HEK293 (cell line): ENCODE results near the gene AEN.

ENCODE experiments used
- AEBP2 ChIP-seq: fragments of 450-650 bp; formaldehyde crosslinking; IDR thresholded peaks from 2 replicates; pipeline ENCODE4 v1.5.1; 2016; ENCODE audit warnings: missing biosample characterization, missing genetic modification characterization, borderline replicate concordance
- FEZF1 ChIP-seq: fragments of 450-650 bp; formaldehyde crosslinking; IDR thresholded peaks from 2 replicates; pipeline ENCODE4 v1.5.1; 2016; ENCODE audit warnings: missing biosample characterization, missing genetic modification characterization
- KLF9 ChIP-seq: fragments of 450-650 bp; formaldehyde crosslinking; IDR thresholded peaks from 2 replicates; pipeline ENCODE4 v1.5.1; 2016; ENCODE audit warnings: missing biosample characterization, missing genetic modification characterization, low read depth
- OVOL3 ChIP-seq: fragments of 450-650 bp; formaldehyde crosslinking; IDR thresholded peaks from 2 replicates; pipeline ENCODE4 v1.5.1; 2016; ENCODE audit warnings: missing biosample characterization, missing genetic modification characterization
- PRDM1 ChIP-seq: fragments of 450-650 bp; formaldehyde crosslinking; IDR thresholded peaks from 2 replicates; pipeline ENCODE4; 2016; ENCODE audit warnings: missing biosample characterization, missing genetic modification characterization
- PRDM2 ChIP-seq: fragments of 450-650 bp; formaldehyde crosslinking; IDR thresholded peaks from 2 replicates; pipeline ENCODE4 v1.5.1; 2016; ENCODE audit warnings: missing biosample characterization, missing genetic modification characterization, borderline replicate concordance
- WT1 ChIP-seq: fragments of 450-650 bp; formaldehyde crosslinking; IDR thresholded peaks from 2 replicates; pipeline ENCODE4 v1.5.1; 2016; ENCODE audit warnings: missing biosample characterization, missing genetic modification characterization
- ZBTB8A ChIP-seq: fragments of 450-650 bp; formaldehyde crosslinking; IDR thresholded peaks from 2 replicates; pipeline ENCODE4 v1.5.1; 2016; ENCODE audit warnings: missing biosample characterization, missing genetic modification characterization
- ZFHX2 ChIP-seq: fragments of 450-650 bp; formaldehyde crosslinking; conservative IDR thresholded peaks from 2 replicates; pipeline ENCODE4 v1.5.1; 2016; ENCODE audit warnings: missing biosample characterization, missing genetic modification characterization
- ZIC2 ChIP-seq: fragments of 450-650 bp; formaldehyde crosslinking; IDR thresholded peaks from 2 replicates; pipeline ENCODE4 v1.5.1; 2016; ENCODE audit warnings: missing biosample characterization, missing genetic modification characterization
- ZNF132 ChIP-seq: fragments of 450-650 bp; formaldehyde crosslinking; IDR thresholded peaks from 2 replicates; pipeline ENCODE4 v1.5.1; 2017; ENCODE audit warnings: missing biosample characterization, missing genetic modification characterization, borderline replicate concordance
- ZNF146 ChIP-seq: fragments of 450-650 bp; formaldehyde crosslinking; IDR thresholded peaks from 2 replicates; pipeline ENCODE4 v1.5.1; 2016; ENCODE audit warnings: missing biosample characterization, missing genetic modification characterization
- ZNF302 ChIP-seq: fragments of 450-650 bp; formaldehyde crosslinking; IDR thresholded peaks from 2 replicates; pipeline ENCODE4 v1.5.1; 2016; ENCODE audit warnings: missing biosample characterization, missing genetic modification characterization, low read depth
- ZNF341 ChIP-seq: fragments of 450-650 bp; formaldehyde crosslinking; IDR thresholded peaks from 2 replicates; pipeline ENCODE4; 2016; ENCODE audit warnings: low read depth, missing biosample characterization, missing genetic modification characterization
- ZNF398 ChIP-seq: fragments of 450-650 bp; formaldehyde crosslinking; IDR thresholded peaks from 2 replicates; pipeline ENCODE4 v1.5.1; 2017; ENCODE audit warnings: missing biosample characterization, missing genetic modification characterization
- ZNF571 ChIP-seq: fragments of 450-650 bp; formaldehyde crosslinking; IDR thresholded peaks from 2 replicates; pipeline ENCODE4 v1.5.0; 2017; ENCODE audit warnings: missing biosample characterization, missing genetic modification characterization
- ZNF580 ChIP-seq: fragments of 450-650 bp; formaldehyde crosslinking; IDR thresholded peaks from 2 replicates; pipeline ENCODE4 v1.5.1; 2016; ENCODE audit warnings: missing biosample characterization, missing genetic modification characterization
- ZNF596 ChIP-seq: fragments of 450-650 bp; IDR thresholded peaks from 2 replicates; pipeline ENCODE4 v1.5.0; 2018; ENCODE audit warnings: missing biosample characterization, mild to moderate bottlenecking, missing genetic modification characterization, moderate library complexity
- ZNF623 ChIP-seq: fragments of 450-650 bp; formaldehyde crosslinking; IDR thresholded peaks from 2 replicates; pipeline ENCODE4 v1.5.1; 2016; ENCODE audit warnings: missing biosample characterization, missing genetic modification characterization
- ZNF692 ChIP-seq: fragments of 450-650 bp; formaldehyde crosslinking; IDR thresholded peaks from 2 replicates; pipeline ENCODE4 v1.5.1; 2016; ENCODE audit warnings: missing biosample characterization, missing genetic modification characterization
- ZXDB ChIP-seq: fragments of 450-650 bp; formaldehyde crosslinking; IDR thresholded peaks from 2 replicates; pipeline ENCODE4 v1.5.1; 2016; ENCODE audit warnings: missing biosample characterization, missing genetic modification characterization
- TF ChIP-seq, protein P1 (sequence below): fragments of 450-650 bp; formaldehyde crosslinking; IDR thresholded peaks from 2 replicates; pipeline ENCODE4 v1.5.1; 2016; ENCODE audit warnings: missing biosample characterization, missing genetic modification characterization
- TF ChIP-seq, protein P2 (sequence below): fragments of 450-650 bp; formaldehyde crosslinking; IDR thresholded peaks from 2 replicates; pipeline ENCODE4 v1.5.1; 2016; ENCODE audit warnings: missing biosample characterization, missing genetic modification characterization

AEN gene

DNA sequence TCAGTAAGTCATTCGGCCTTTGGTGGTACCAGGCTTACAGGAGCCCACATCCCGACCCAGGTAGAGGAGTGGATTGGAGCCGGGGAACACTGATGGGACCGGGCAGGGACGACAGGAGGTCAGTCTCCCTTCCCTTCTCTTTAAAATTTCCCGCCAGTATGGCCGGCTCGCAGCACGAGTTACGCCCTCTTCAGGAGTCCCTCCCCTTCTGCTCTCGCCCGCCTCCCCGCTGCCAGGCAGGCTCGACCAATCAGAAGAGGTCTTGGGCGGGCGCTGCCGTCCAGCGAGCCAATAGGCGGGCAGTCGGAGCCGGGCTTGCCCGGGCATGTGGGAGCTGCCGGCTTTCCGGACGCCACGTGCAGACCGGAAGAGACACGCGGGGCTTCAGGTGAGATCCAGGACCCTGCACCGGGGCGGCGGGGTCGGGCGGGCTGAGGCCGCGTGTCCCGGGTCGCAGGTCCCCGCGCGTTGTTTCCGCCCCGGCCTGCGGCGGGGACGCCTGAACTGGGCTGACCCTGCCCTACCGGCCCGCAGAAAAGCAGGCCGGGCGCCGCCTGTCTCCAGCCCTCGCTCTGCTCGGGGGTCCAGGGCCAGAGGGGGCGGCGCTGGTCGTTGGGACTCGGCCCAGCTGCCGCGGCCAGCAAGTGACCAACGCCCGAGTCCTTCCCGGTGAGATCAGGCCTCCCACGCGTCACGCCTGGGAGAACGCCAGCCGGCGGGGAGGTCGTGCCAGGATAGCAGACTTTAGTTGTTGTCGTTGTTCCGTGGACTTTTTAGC lies at the start of gene AEN (continued):
- TF ChIP-seq, protein P1, sequence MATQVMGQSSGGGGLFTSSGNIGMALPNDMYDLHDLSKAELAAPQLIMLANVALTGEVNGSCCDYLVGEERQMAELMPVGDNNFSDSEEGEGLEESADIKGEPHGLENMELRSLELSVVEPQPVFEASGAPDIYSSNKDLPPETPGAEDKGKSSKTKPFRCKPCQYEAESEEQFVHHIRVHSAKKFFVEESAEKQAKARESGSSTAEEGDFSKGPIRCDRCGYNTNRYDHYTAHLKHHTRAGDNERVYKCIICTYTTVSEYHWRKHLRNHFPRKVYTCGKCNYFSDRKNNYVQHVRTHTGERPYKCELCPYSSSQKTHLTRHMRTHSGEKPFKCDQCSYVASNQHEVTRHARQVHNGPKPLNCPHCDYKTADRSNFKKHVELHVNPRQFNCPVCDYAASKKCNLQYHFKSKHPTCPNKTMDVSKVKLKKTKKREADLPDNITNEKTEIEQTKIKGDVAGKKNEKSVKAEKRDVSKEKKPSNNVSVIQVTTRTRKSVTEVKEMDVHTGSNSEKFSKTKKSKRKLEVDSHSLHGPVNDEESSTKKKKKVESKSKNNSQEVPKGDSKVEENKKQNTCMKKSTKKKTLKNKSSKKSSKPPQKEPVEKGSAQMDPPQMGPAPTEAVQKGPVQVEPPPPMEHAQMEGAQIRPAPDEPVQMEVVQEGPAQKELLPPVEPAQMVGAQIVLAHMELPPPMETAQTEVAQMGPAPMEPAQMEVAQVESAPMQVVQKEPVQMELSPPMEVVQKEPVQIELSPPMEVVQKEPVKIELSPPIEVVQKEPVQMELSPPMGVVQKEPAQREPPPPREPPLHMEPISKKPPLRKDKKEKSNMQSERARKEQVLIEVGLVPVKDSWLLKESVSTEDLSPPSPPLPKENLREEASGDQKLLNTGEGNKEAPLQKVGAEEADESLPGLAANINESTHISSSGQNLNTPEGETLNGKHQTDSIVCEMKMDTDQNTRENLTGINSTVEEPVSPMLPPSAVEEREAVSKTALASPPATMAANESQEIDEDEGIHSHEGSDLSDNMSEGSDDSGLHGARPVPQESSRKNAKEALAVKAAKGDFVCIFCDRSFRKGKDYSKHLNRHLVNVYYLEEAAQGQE (tag by site-specific recombination), result 0 out of 2 replicates have a peak, but pooled peaks have one; percentile 19
- TF ChIP-seq ZBTB8A (tag by site-specific recombination) (peak; percentile 57), ZIC2 (tag by site-specific recombination) (peak; percentile 47; the same call in 1 of the 2 replicates), OVOL3 (no peak), ZFHX2 (tag by site-specific recombination) (peak; percentile 83), ZNF580 (tag by site-specific recombination) (no peak), ZNF302 (no peak), FEZF1 (tag by site-specific recombination) (no peak), ZNF623 (tag by site-specific recombination) (no peak), KLF9 (tag by site-specific recombination) (peak; percentile 87), ZNF596 (tag by site-specific recombination) (peak; percentile 39; the same call in 1 of the 2 replicates), WT1 (tag by site-specific recombination) (peak; percentile 15), ZNF132 (no peak), ZNF571 (no peak), ZNF398 (no peak), ZXDB (tag by site-specific recombination) (peak; percentile 76), AEBP2 (tag by site-specific recombination) (no peak), ZNF341 (tag by site-specific recombination) (0 out of 2 replicates have a peak, but pooled peaks have one; percentile 2), PRDM1 (tag by site-specific recombination) (no peak), PRDM2 (tag by site-specific recombination) (no peak), ZNF692 (tag by site-specific recombination) (0 out of 2 replicates have a peak, but pooled peaks have one; percentile 50), ZNF146 (tag by site-specific recombination) (peak; percentile 15; the same call in 1 of the 2 replicates)
- TF ChIP-seq, protein P2, sequence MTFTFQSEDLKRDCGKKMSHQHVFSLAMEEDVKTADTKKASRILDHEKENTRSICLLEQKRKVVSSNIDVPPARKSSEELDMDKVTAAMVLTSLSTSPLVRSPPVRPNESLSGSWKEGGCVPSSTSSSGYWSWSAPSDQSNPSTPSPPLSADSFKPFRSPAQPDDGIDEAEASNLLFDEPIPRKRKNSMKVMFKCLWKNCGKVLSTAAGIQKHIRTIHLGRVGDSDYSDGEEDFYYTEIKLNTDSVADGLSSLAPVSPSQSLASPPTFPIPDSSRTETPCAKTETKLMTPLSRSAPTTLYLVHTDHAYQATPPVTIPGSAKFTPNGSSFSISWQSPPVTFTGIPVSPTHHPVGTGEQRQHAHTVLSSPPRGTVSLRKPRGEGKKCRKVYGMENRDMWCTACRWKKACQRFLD, result peak; percentile 69; the same call in 1 of the 2 replicates
